Measurements from ENCODE around the gene EYS.

EYS gene

GRCh38 chr6:64737418-64737817, 969.6 kb downstream of the EYS start:
- in situ Hi-C loops (cut with HindIII; ENCODE audit: low sequenced_read_pairs): no loop called here
- no peak overlapping the region for H3K4me3 ChIP-seq (ENCODE audit: low read depth, low read length)
- no peak for DNase-seq (ENCODE audit: low read depth, low spot score)
- TF ChIP-seq CTCF (IDR thresholded peaks at IDR 0.05; ENCODE audit: low read depth, low read length): no peak

GRCh38 chr6:64736421-64736950, 970.5 kb downstream of the EYS start:
- TF ChIP-seq CTCF (IDR thresholded peaks at IDR 0.05; ENCODE audit: low read depth, low read length): no peak
- no peak overlapping the region for H3K4me3 ChIP-seq (ENCODE audit: low read depth, low read length)
- in situ Hi-C loops (cut with HindIII; ENCODE audit: low sequenced_read_pairs): no loop called here
- DNase-seq (ENCODE audit: low read depth, low spot score): no peak

- no peak for TF ChIP-seq CTCF (IDR thresholded peaks at IDR 0.05; ENCODE audit: low read depth, low read length)
- in situ Hi-C loops (cut with HindIII; ENCODE audit: low sequenced_read_pairs): no loop called here
- H3K4me3 ChIP-seq (ENCODE audit: low read depth, low read length): no peak overlapping the region
- no peak for DNase-seq (ENCODE audit: low read depth, low spot score)
These were observed 973.6 kb downstream of the EYS start for GRCh38 chr6:64733433-64733832.

- no peak for DNase-seq (ENCODE audit: low read depth, low spot score)
- no peak overlapping the region for H3K4me3 ChIP-seq (ENCODE audit: low read depth, low read length)
- in situ Hi-C loops (cut with HindIII; ENCODE audit: low sequenced_read_pairs): no loop called here
- TF ChIP-seq CTCF (IDR thresholded peaks at IDR 0.05; ENCODE audit: low read depth, low read length): no peak
These were observed 974.1 kb downstream of the EYS start for GRCh38 chr6:64732888-64733287.

GRCh38 chr6:64729522-64729921, 977.5 kb downstream of the EYS start:
- in situ Hi-C loops (cut with HindIII; ENCODE audit: low sequenced_read_pairs): no loop called here
- no peak overlapping the region for H3K4me3 ChIP-seq (ENCODE audit: low read depth, low read length)
- TF ChIP-seq CTCF (IDR thresholded peaks at IDR 0.05; ENCODE audit: low read depth, low read length): no peak
- DNase-seq (ENCODE audit: low read depth, low spot score): no peak

- H3K4me3 ChIP-seq (ENCODE audit: low read depth, low read length): no peak overlapping the region
- no peak for TF ChIP-seq CTCF (IDR thresholded peaks at IDR 0.05; ENCODE audit: low read depth, low read length)
- no peak for DNase-seq (ENCODE audit: low read depth, low spot score)
- in situ Hi-C loops (cut with HindIII; ENCODE audit: low sequenced_read_pairs): no loop called here
These were observed 980.0 kb downstream of the EYS start for GRCh38 chr6:64727075-64727474.

GRCh38 chr6:64724091-64724490, 982.9 kb downstream of the EYS start:
- no peak for TF ChIP-seq CTCF (IDR thresholded peaks at IDR 0.05; ENCODE audit: low read depth, low read length)
- no peak for DNase-seq (ENCODE audit: low read depth, low spot score)
- H3K4me3 ChIP-seq (ENCODE audit: low read depth, low read length): no peak overlapping the region
- in situ Hi-C loops (cut with HindIII; ENCODE audit: low sequenced_read_pairs): no loop called here
